NOMO-1 (cell line): ENCODE data around the gene SLC37A1.

Source experiments
- DNase-seq, 2 experiments: peaks; one replicate each; lab custom pipeline; 2025; ENCODE audit not compliant: unreplicated experiment in 2 of 2; lab: John Stamatoyannopoulos, UW

SLC37A1 gene

DNA sequence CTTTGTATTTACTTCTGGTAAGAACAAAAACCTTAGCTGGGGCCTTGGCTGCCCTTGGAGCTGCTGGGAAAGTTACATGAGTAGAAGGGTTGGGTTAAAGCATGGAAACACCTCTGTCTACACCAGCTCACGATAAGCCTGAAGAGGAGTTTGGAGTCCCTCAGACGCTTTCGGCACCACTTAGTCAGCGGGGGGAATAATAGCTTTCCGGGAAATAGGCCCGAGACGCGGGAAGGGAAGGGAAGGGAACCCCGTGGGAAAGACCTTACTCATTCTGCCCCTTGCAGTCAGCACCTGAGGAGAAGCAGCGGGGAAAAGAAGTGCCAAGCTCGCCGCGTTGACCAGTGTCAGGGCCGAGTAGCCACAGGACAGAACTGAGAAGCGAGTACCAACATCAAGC is 73.4 kb downstream of the SLC37A1 start:
- no peak for DNase-seq

GRCh38 chr21:42590431-42591131 is 76.9 kb downstream of the SLC37A1 start:
- DNase-seq: no peak

DNA sequence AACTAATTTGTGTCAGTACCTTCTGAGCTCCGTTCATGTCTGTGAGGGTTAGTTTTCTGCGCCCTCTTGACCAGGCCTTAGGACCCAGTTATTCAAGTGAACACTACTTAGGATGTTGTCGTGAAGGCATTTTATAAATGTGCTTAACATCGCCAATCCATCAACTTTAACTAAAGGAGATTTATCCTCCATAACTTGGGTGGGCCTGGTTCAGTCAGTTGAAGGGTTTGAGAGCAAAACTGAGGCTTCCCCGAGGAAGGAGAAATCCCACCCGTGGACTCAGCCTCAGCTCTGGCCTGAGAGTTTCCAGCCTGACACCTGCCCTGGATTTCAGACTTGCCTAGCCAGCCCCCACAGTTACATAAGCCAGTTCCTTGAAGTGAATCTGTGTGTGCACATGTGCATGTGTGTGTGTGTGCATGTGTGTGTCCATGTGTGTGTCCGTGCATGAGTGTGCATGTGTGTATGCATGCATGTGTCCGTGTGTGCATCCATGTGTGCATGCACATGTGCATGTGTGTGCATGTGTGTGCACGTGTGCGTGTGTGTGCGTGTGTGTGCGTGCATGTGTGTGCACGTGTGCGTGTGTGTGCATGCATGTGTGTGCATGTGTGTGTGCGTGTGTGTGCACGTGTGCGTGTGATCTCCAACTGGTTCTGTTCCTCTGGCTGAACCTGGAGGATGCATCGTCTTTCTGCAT is 77.7 kb downstream of the SLC37A1 start:
- no peak for DNase-seq

- DNase-seq: no peak
Observed at GRCh38 chr21:42592156-42592820, 78.6 kb downstream of the SLC37A1 start.

DNA sequence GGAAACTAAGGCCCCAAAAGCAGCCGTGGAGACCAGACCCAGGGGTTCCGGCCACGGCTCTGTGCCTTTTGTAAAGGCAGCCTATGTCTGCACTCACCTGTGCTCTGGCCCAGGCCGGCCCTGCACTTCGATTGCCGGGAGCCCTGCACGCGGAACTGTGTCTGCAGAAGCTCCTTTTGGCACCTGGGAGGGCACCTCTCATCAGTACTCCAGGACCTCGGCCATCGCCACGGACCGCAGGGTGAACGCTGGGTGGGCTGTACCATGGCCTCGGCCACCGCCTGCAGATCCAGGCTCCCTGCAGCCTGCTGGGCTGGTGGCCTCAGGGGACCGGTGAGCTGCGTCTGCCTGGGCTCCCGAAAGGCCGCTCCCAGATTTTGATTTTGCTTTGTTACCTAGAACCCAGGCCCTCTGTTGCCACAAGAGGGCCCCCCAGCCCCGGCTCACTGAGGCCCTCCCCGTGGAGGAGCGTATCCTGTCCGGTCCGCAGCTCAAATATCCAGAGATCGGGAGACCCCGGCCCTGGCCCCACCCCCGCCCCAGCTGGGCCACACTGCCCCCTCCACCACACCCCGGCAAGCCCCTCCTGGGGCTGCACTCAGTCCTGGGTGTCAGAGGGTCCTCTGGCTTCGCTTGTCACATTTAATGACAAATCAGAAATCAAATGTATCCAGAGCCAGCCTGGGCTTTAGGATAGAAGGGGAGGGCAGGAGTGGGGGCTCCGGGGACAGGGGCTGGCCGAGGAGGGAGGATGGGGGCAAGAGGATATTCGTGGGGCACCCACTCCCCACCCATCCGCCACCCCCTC is 79.6 kb downstream of the SLC37A1 start:
- DNase-seq: peak; percentile 15 to 20

- no peak for DNase-seq
Observed at GRCh38 chr21:42594616-42595282, 81.1 kb downstream of the SLC37A1 start.

GRCh38 chr21:42595283-42596187 is 81.9 kb downstream of the SLC37A1 start:
- DNase-seq: peak in 1 of 2 experiments; percentile 20

- DNase-seq: no peak
Observed at GRCh38 chr21:42596657-42597056, 83.0 kb downstream of the SLC37A1 start.

- no peak for DNase-seq
Observed at GRCh38 chr21:42597487-42598158, 84.0 kb downstream of the SLC37A1 start.

DNA sequence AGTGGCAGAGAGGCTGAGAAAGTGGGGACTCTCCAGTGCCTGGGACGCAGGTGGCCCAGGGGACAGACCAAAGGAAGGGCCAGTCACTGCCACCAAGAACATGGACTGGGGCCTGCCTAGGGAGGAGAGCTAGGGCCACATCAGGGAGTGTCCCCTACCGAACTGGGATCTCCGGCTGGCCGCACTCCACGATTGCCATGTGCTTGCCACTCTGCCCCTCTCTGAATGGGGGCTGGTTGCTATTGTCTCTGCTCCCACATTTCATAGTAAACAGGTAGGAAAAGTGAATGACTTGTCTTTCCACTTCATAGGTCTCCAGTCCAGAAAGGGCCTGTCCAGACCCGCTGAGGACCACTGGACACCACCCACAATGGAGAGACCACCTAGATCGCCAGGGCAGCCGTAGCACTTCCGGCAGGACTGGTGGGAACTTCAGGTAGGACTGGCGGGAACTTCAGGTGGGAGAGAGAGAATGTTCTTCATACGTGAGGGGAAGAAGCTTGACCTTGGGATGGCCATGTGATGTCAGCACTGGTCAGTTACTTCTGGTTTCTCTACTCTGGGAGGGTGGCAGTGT is 84.6 kb downstream of the SLC37A1 start:
- no peak for DNase-seq

DNA sequence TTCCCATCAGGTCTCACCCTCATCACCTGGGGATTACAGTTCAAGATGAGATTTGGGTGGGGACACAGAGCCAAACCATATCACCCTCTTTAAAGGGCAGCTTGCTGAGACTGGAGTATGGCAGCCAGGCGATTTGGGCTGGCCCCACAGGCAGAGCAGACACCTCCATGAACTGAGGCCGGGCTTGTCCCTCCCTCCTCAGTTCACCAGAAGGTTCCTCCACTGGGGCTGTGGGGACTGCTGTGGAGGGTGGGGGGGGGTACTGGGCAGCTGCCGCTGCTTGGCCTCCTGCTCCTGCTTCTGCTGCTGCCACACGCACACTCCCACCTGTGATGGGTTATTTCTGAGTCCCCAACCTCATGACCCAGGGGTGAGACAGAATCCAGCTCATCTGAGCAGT is 85.8 kb downstream of the SLC37A1 start:
- no peak for DNase-seq

- DNase-seq: no peak
Observed at GRCh38 chr21:42599962-42600361, 86.3 kb downstream of the SLC37A1 start.

DNA sequence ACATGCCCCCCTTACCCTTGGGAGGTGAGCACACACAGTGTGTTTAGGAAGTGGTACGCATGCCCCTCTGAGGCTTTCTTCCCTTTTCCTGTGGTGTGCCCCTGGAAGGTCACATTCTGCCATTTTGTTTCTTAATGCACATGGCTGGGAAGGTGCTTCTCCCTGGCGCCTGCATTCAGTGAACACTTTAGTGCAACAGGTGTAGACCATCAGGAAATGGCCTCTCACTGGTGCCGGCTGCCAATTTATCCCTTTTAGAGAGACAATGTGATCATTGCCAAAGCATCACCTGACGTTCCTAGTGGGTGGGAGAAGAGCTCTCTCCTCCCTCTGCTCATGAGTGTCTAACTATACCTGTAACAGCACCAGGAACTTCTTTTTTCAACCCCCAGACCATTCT is 88.0 kb downstream of the SLC37A1 start:
- no peak for DNase-seq

- no peak for DNase-seq
Observed at GRCh38 chr21:42607102-42607501, 93.5 kb downstream of the SLC37A1 start.

DNA sequence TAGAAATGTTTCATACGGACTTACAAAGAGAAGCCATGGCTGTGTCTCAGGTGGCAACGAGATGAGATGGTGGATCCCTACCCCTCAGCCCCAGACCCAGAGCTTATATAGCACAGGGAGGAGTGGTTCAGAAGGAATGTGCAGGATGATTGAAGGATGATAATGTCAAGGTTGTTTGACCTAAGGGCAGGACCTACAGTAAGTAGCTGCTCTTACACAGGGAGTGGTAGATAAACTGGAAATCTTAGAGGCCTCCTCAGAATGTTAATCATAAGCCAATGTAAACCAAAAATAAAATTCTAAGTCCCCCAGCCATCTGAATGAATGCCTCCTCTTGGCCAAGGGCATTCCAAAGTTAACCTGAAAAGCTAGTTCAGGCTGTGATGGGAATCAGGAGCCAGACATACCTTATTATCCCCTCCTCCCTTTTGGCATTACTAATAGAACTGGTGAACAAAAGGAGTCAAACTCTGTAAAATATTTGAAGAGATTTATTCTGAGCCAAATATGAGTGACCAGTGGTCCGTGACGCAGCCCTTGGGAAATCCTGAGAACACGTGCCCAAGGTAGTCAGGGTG is 94.0 kb downstream of the SLC37A1 start:
- no peak for DNase-seq

- no peak for DNase-seq
Observed at GRCh38 chr21:42608446-42608845, 94.8 kb downstream of the SLC37A1 start.

DNA sequence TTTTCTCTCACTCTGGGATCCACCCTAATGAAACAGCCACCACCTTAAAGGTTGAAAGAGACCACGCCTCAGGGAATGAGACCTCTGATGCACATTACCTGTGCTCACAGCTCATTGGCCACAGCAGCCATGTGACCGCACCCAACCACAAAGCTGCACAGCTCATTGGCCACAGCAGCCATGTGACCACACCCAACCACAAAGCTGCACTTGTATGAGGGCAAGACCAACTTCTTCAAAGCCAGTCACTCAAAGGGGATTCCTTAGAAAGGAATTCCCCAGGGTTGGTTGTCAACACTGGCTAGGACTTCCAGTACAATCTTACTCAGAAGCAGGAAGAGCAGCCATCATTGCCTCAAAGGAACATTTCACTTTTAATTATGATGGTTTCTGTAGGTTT is 96.2 kb downstream of the SLC37A1 start:
- no peak for DNase-seq

GRCh38 chr21:42611852-42612251 is 98.2 kb downstream of the SLC37A1 start:
- DNase-seq: no peak
